K562 (cell line): ENCODE results near the gene SLC8A2. TPM values are rescaled to one million over a fixed set of nuclear protein-coding genes. Genes with fewer than 3 reads are reported as not detected.

Source experiments
- ATAC-seq: fragments of 200-7000 bp; cut with Tn5 transposase; 3 replicates; pipeline ENCODE4 v1.9.1; 2020; ENCODE audit warnings: moderate library complexity
- BruUV-seq: library from RNA; stranded (reverse); fragments of 400-500 nt; replicated peaks from 2 replicates; lab custom pipeline; 2021; lab: Mats Ljungman, UMichigan
- CTCF ChIA-PET: fragments of 300-600 bp; formaldehyde crosslinking; extraction: SDS; loops from one replicate; lab custom pipeline; 2021; ENCODE audit warnings: low intra/inter-chr PET ratio; lab: Yijun Ruan, JAX
- POLR2A ChIA-PET: fragments of 300-600, 350-650 bp; sonication (Branson Sonifier 250); formaldehyde crosslinking; extraction: SDS; loops from one replicate; lab custom pipeline; 2021; ENCODE audit warnings: antibody characterized with exemption, inconsistent platforms; lab: Yijun Ruan, JAX
- DNase-seq, 4 experiments: peaks; one replicate each; pipeline versions ENCODE4 v3.0.0 to v3.0.0-alpha.2; 2011 to 2018; ENCODE audit warnings: low spot score in 3 of 4, mixed read lengths in 3 of 4; ENCODE audit errors: extremely low read depth in 1 of 4
- FAIRE-seq: peaks from 2 replicates; lab custom pipeline; 2011; peaks lifted over from hg19 to GRCh38; lab: Jason Lieb, UNC
- H2AFZ ChIP-seq: 2 replicates; pipeline ENCODE4 v1.6.0; 2011; ENCODE audit warnings: low read depth, low read length, control low read depth, inconsistent platforms
- H3K27ac ChIP-seq: fragments of 200-600 bp; 3 replicates; pipeline ENCODE4 v1.8.0; 2011; ENCODE audit warnings: low read depth, mild to moderate bottlenecking, control low read depth, inconsistent platforms, low read length, moderate library complexity, mixed read lengths; ENCODE audit errors: extremely low read depth
- H3K27me3 ChIP-seq, 2 experiments: fragments of 300-600 bp in 1 of 2; 2 replicates in 1 of 2; 3 replicates in 1 of 2; pipeline versions ENCODE4 v1.6.0 to v1.8.0; 2011; ENCODE audit warnings: inconsistent platforms in 2 of 2, low read length in 2 of 2, mild to moderate bottlenecking in 1 of 2, mixed read lengths in 1 of 2, moderate library complexity in 1 of 2; ENCODE audit not compliant: control insufficient read depth in 2 of 2, insufficient read depth in 2 of 2
- H3K36me3 ChIP-seq: fragments of 300-600 bp; 3 replicates; pipeline ENCODE4 v1.8.0; 2011; ENCODE audit warnings: mild to moderate bottlenecking, low read length, inconsistent platforms; ENCODE audit not compliant: control insufficient read depth, insufficient read depth
- H3K4me1 ChIP-seq, 2 experiments: fragments of 200-600 bp in 1 of 2; replicated peaks in 1 of 2; 2 replicates in 1 of 2; 3 replicates in 1 of 2; pipeline versions ENCODE4 v1.5.1 to v1.8.0; 2011; ENCODE audit warnings: inconsistent platforms in 2 of 2, low read length in 2 of 2, mild to moderate bottlenecking in 1 of 2, mixed read lengths in 1 of 2, moderate library complexity in 1 of 2; ENCODE audit not compliant: control insufficient read depth in 2 of 2, insufficient read depth in 2 of 2
- H3K4me2 ChIP-seq: 2 replicates; pipeline ENCODE4 v1.6.1; 2011; ENCODE audit warnings: low read length, control low read depth, inconsistent platforms, mixed read lengths; ENCODE audit not compliant: insufficient read depth
- H3K4me3 ChIP-seq: fragments of 200-600 bp; sonication (generic), shearing (Covaris generic); 2 replicates; pipeline ENCODE4 v1.5.1; 2016; ENCODE audit warnings: control low read depth, inconsistent platforms
- H3K79me2 ChIP-seq: fragments of 200-600 bp; 3 replicates; pipeline ENCODE4 v1.8.0; 2011; ENCODE audit warnings: low read length, inconsistent platforms; ENCODE audit not compliant: control insufficient read depth, insufficient read depth
- H3K9ac ChIP-seq, 2 experiments: 2 replicates each; pipeline versions ENCODE4 v1.6.0 to v1.6.1; 2011; ENCODE audit warnings: low read depth in 2 of 2, low read length in 2 of 2, control low read depth in 1 of 2, inconsistent platforms in 1 of 2, mild to moderate bottlenecking in 1 of 2, mixed read lengths in 1 of 2; ENCODE audit not compliant: insufficient read depth in 1 of 2
- H3K9me1 ChIP-seq: one replicate; pipeline ENCODE4 v1.6.0; 2011; ENCODE audit warnings: inconsistent platforms, mild to moderate bottlenecking, low read length, moderate library complexity; ENCODE audit not compliant: control insufficient read depth, insufficient read depth
- H3K9me3 ChIP-seq: replicated peaks from 2 replicates; pipeline ENCODE4 v1.5.1; 2011; ENCODE audit warnings: low read depth, low read length, inconsistent platforms; ENCODE audit not compliant: control insufficient read depth, insufficient read depth
- H4K20me1 ChIP-seq: replicated peaks from 2 replicates; pipeline ENCODE4 v1.6.1; 2011; ENCODE audit warnings: low read length, inconsistent platforms, mixed read lengths; ENCODE audit not compliant: control insufficient read depth, insufficient read depth
- ELF1 ChIP-seq: fragments of 200-800 bp; sonication (Bioruptor generic); IDR thresholded peaks from 2 replicates; pipeline ENCODE4 v1.6.1; 2016; ENCODE audit warnings: missing genetic modification characterization, missing compliant biosample characterization
- FOXP1 ChIP-seq: sonication (generic); formaldehyde crosslinking; IDR thresholded peaks from 2 replicates; pipeline ENCODE4 v1.8.0; 2022; ENCODE audit warnings: mild to moderate bottlenecking, missing genetic modification reagents
- HNRNPLL ChIP-seq: fragments of 200-400 bp; formaldehyde crosslinking; IDR thresholded peaks from 2 replicates; pipeline ENCODE4 v1.6.1; 2017; ENCODE audit warnings: low read length, low read depth, mild to moderate bottlenecking; ENCODE audit not compliant: poor library complexity, severe bottlenecking
- HOXB6 ChIP-seq: fragments of 250-450 bp; sonication (Bioruptor Pico); IDR thresholded peaks from 2 replicates; pipeline ENCODE4 v1.5.1; 2022; ENCODE audit warnings: mild to moderate bottlenecking, borderline replicate concordance
- RBM39 ChIP-seq: fragments of 200-400 bp; formaldehyde crosslinking; optimal IDR thresholded peaks from 2 replicates; pipeline ENCODE3; 2018; ENCODE audit warnings: low read depth, low read length
- SMAD3 ChIP-seq: fragments of 450-650 bp; formaldehyde crosslinking; conservative IDR thresholded peaks from 2 replicates; pipeline ENCODE4 v1.4.0; 2020; ENCODE audit warnings: mild to moderate bottlenecking
- WGBS: fragments of 100-300 bp; shearing (Covaris generic); methylation state at CpG from one replicate; pipeline ENCODE4 v1.1.6; 2016; ENCODE audit warnings: low coverage, mixed read lengths; ENCODE audit not compliant: insufficient coverage; ENCODE audit errors: missing lambda C conversion rate; 5-methylcytosine and 5-hydroxymethylcytosine counted together
- in situ Hi-C: fragments of 300-500 bp; cut with MboI; formaldehyde crosslinking; loops from 4 replicates; pipeline ENCODE4 v1.15.0; 2018; ENCODE audit warnings: inconsistent platforms, mixed read lengths
- intact Hi-C: fragments of 100-400 bp; cut with micrococcal nuclease; formaldehyde crosslinking; loops from 2 replicates; pipeline ENCODE4 v1.14.2; 2022
- polyA plus RNA-seq, 8 experiments: library from polyadenylated mRNA; depleted of rRNA in 4 of 8; stranded (reverse) in 5 of 8; unstranded in 3 of 8; fragments of >200 nt; fragmentation: Nextera tagmentation in 2 of 8; fragmentation: Illumina TruSeq in 1 of 8; extraction: Ambion mirVana in 2 of 8; extraction: Trizol in 1 of 8; gene quantifications; 2 replicates each; pipeline versions ENCODE4 v1.2.1 to v1.2.3, GENCODE V29; 2011 to 2014; ENCODE audit warnings: inconsistent platforms in 1 of 8, missing spikeins in 1 of 8
- total RNA-seq, 7 experiments: library from RNA; depleted of rRNA in 6 of 7; stranded (reverse); fragments of >200 nt in 6 of 7; fragmentation: Illumina TruSeq in 2 of 7; extraction: Trizol in 2 of 7; gene quantifications; 2 replicates each; pipeline versions ENCODE4 v1.2.1 to v1.2.3, GENCODE V29; 2011 to 2021; ENCODE audit warnings: low replicate concordance in 1 of 7
- TF ChIP-seq, protein P1 (sequence below): fragments of 450-650 bp; IDR thresholded peaks from 2 replicates; pipeline ENCODE4 v1.6.1; 2016; ENCODE audit warnings: antibody characterized with exemption
- TF ChIP-seq, protein P2 (sequence below): fragments of 250-450 bp; sonication (Bioruptor Pico); IDR thresholded peaks from 2 replicates; pipeline ENCODE4 v1.4.0; 2020

Gene SLC8A2
- total and polyA plus RNA-seq, 9 of the 15 experiments (the other 6 are each of a cell fraction or from before 2014, with no cell fraction given): 0.07 to 0.66 (median 0.24) TPM; not detected in 3

DNA sequence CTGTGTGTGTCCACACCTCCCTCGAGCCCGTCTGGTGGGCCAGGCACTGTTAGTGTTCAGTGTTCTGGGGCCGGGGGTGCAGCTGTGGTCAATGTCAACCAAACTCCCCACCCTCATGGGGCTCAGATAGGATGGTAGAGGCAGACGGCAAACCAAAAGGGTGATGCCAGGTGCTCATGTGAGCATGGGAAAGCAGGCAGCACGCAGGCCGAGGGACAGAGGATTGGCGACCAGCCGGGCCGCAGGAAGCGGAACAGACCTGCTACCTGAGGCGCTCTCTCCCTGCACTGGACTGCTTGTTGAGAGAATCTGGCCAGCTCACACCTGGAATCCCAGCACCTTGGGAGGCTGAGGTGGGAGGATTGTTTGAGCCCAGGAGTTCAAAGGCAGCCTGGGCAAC lies 93.4 kb downstream of the SLC8A2 start:
- DNase-seq: no peak
- TF ChIP-seq HNRNPLL (no peak), HOXB6 (CRISPR knock-in tag) (no peak), RBM39 (no peak), FOXP1 (no peak), SMAD3 (no peak), ELF1 (tag) (no peak)
- TF ChIP-seq, protein P1, sequence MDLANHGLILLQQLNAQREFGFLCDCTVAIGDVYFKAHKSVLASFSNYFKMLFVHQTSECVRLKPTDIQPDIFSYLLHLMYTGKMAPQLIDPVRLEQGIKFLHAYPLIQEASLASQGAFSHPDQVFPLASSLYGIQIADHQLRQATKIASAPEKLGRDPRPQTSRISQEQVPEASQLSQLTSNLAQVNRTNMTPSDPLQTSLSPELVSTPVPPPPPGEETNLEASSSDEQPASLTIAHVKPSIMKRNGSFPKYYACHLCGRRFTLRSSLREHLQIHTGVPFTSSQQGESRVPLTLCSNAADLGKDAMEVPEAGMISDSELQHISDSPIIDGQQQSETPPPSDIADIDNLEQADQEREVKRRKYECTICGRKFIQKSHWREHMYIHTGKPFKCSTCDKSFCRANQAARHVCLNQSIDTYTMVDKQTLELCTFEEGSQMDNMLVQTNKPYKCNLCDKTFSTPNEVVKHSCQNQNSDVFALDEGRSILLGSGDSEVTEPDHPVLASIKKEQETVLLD: no peak
- TF ChIP-seq, protein P2, sequence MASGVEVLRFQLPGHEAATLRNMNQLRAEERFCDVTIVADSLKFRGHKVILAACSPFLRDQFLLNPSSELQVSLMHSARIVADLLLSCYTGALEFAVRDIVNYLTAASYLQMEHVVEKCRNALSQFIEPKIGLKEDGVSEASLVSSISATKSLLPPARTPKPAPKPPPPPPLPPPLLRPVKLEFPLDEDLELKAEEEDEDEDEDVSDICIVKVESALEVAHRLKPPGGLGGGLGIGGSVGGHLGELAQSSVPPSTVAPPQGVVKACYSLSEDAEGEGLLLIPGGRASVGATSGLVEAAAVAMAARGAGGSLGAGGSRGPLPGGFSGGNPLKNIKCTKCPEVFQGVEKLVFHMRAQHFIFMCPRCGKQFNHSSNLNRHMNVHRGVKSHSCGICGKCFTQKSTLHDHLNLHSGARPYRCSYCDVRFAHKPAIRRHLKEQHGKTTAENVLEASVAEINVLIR (CRISPR knock-in tag): no peak
- no peaks in the 10 kb centered on the region for H3K27me3 ChIP-seq
- peaks cover 90% of the 10 kb centered on the region; the same call in 2 of the 3 replicates for H3K36me3 ChIP-seq
- H3K79me2 ChIP-seq: no peaks in the 10 kb centered on the region
- H3K27ac ChIP-seq: no peak overlapping the region
- H3K4me1 ChIP-seq: peaks cover 2 to 32% of the 10 kb centered on the region in 2 experiments; a peak in 4 of 5 replicates
- FAIRE-seq: no peak
- in situ Hi-C loops: no loop called here
- no peak overlapping the region for H3K4me3 ChIP-seq
- H3K9ac ChIP-seq: peak overlapping the region in 1 of 2 experiments; percentile 2; a peak in 1 of 4 replicates
- CTCF ChIA-PET: no interaction called here
- POLR2A ChIA-PET: interaction anchor here (0.6 to 1.2 kb wide), 4 partner anchors 16 to 107 kb away, joined by 3 to 5 read pairs (median 4); partner anchors contain the start of gene DHX34
- H3K9me3 ChIP-seq: no peaks in the 10 kb centered on the region
- WGBS: 95% methylated on average over 8 of the region's 11 CpGs
- H4K20me1 ChIP-seq: peaks cover 5% of the 10 kb centered on the region; the same call in 1 of the 2 replicates
- H2AFZ ChIP-seq: no peak overlapping the region
- no peak overlapping the region for H3K4me2 ChIP-seq
- H3K9me1 ChIP-seq: no peaks in the 10 kb centered on the region
- intact Hi-C loops: no loop called here
- ATAC-seq: no peak
- BruUV-seq: no TSS peak

Other genes with a start within 250 kb of the SLC8A2 start
Only the 7 nearest of the 12 such genes appear.
- gene C5AR2, start 139.7 kb downstream of the SLC8A2 start, total RNA-seq (2014; rRNA removed): 0.78 and 1.1 TPM in 2 replicates
- gene C5AR2, start 139.7 kb downstream of the SLC8A2 start, total RNA-seq (2014; rRNA removed; fragmentation: Illumina TruSeq; extraction: Trizol): 0.07 and 0.13 TPM in 2 replicates
- gene C5AR2, start 139.7 kb downstream of the SLC8A2 start, total RNA-seq (2015; rRNA removed; fragmentation: Illumina TruSeq; extraction: Trizol): 0.04 and 0.15 TPM in 2 replicates
- 0.51 and 0.63 TPM in 2 replicates for gene C5AR2, start 139.7 kb downstream of the SLC8A2 start, total RNA-seq (2021)
- gene C5AR2, start 139.7 kb downstream of the SLC8A2 start, polyA plus RNA-seq (2011; rRNA removed): 0.15 and 0.21 TPM in 2 replicates
- gene C5AR2, start 139.7 kb downstream of the SLC8A2 start, polyA plus RNA-seq (2014; fragmentation: Illumina TruSeq; extraction: Trizol): 0.10 and 0.28 TPM in 2 replicates
- under 1 TPM; 0.01 to 0.13 TPM for gene C5AR2, start 139.7 kb downstream of the SLC8A2 start, polyA plus RNA-seq (2014; fragmentation: Nextera tagmentation; extraction: Ambion mirVana)
- 0.24 and 0.43 TPM in 2 replicates for gene C5AR2, start 139.7 kb downstream of the SLC8A2 start, polyA plus RNA-seq (2014; rRNA removed)
- gene DHX34, start 122.6 kb downstream of the SLC8A2 start, total RNA-seq (2014; rRNA removed): 32.9 and 39.8 TPM in 2 replicates
- 8.7 and 10.8 TPM in 2 replicates for gene DHX34, start 122.6 kb downstream of the SLC8A2 start, total RNA-seq (2014; rRNA removed; fragmentation: Illumina TruSeq; extraction: Trizol)
- 15.0 and 15.9 TPM in 2 replicates for gene DHX34, start 122.6 kb downstream of the SLC8A2 start, total RNA-seq (2015; rRNA removed; fragmentation: Illumina TruSeq; extraction: Trizol)
- 42.0 and 42.6 TPM in 2 replicates for gene DHX34, start 122.6 kb downstream of the SLC8A2 start, total RNA-seq (2021)
- gene DHX34, start 122.6 kb downstream of the SLC8A2 start, polyA plus RNA-seq (2011; rRNA removed): 9.6 and 13.9 TPM in 2 replicates
- gene DHX34, start 122.6 kb downstream of the SLC8A2 start, polyA plus RNA-seq (2014; fragmentation: Illumina TruSeq; extraction: Trizol): 16.1 and 24.9 TPM in 2 replicates
- gene DHX34, start 122.6 kb downstream of the SLC8A2 start, polyA plus RNA-seq (2014; fragmentation: Nextera tagmentation; extraction: Ambion mirVana): under 1 TPM; 0.36 to 0.41 TPM
- gene DHX34, start 122.6 kb downstream of the SLC8A2 start, polyA plus RNA-seq (2014; rRNA removed): 29.1 and 30.1 TPM in 2 replicates
- gene MEIS3, start 52.4 kb downstream of the SLC8A2 start, total RNA-seq (2014; rRNA removed): 0.18 and 0.33 TPM in 2 replicates
- gene MEIS3, start 52.4 kb downstream of the SLC8A2 start, total RNA-seq (2014; rRNA removed; fragmentation: Illumina TruSeq; extraction: Trizol): 0.32 and 0.36 TPM in 2 replicates
- 0.11 and 0.19 TPM in 2 replicates for gene MEIS3, start 52.4 kb downstream of the SLC8A2 start, total RNA-seq (2015; rRNA removed; fragmentation: Illumina TruSeq; extraction: Trizol)
- gene MEIS3, start 52.4 kb downstream of the SLC8A2 start, total RNA-seq (2021): 0.67 and 0.71 TPM in 2 replicates
- gene MEIS3, start 52.4 kb downstream of the SLC8A2 start, polyA plus RNA-seq (2011; rRNA removed): 0.21 and 0.80 TPM in 2 replicates
- 0.28 and 0.46 TPM in 2 replicates for gene MEIS3, start 52.4 kb downstream of the SLC8A2 start, polyA plus RNA-seq (2014; fragmentation: Illumina TruSeq; extraction: Trizol)
- under 1 TPM in 1 of 2 experiments, not detected in 1; 0.06 TPM for gene MEIS3, start 52.4 kb downstream of the SLC8A2 start, polyA plus RNA-seq (2014; fragmentation: Nextera tagmentation; extraction: Ambion mirVana)
- gene MEIS3, start 52.4 kb downstream of the SLC8A2 start, polyA plus RNA-seq (2014; rRNA removed): 0.74 and 0.80 TPM in 2 replicates
- gene KPTN, start 12.3 kb upstream of the SLC8A2 start, total RNA-seq (2014; rRNA removed): 8.5 and 11.9 TPM in 2 replicates
- 4.9 and 6.4 TPM in 2 replicates for gene KPTN, start 12.3 kb upstream of the SLC8A2 start, total RNA-seq (2014; rRNA removed; fragmentation: Illumina TruSeq; extraction: Trizol)
- gene KPTN, start 12.3 kb upstream of the SLC8A2 start, total RNA-seq (2015; rRNA removed; fragmentation: Illumina TruSeq; extraction: Trizol): 7.8 and 8.0 TPM in 2 replicates
- gene KPTN, start 12.3 kb upstream of the SLC8A2 start, total RNA-seq (2021): 14.3 and 16.3 TPM in 2 replicates
- gene KPTN, start 12.3 kb upstream of the SLC8A2 start, polyA plus RNA-seq (2011; rRNA removed): 10.0 and 10.5 TPM in 2 replicates
- 12.3 and 18.2 TPM in 2 replicates for gene KPTN, start 12.3 kb upstream of the SLC8A2 start, polyA plus RNA-seq (2014; fragmentation: Illumina TruSeq; extraction: Trizol)
- gene KPTN, start 12.3 kb upstream of the SLC8A2 start, polyA plus RNA-seq (2014; fragmentation: Nextera tagmentation; extraction: Ambion mirVana): 1 to 10 TPM in 1 of 2 experiments, under 1 TPM in 1; 0.56 to 2.7 TPM
- 16.2 and 18.6 TPM in 2 replicates for gene KPTN, start 12.3 kb upstream of the SLC8A2 start, polyA plus RNA-seq (2014; rRNA removed)
- 98.6 and 103 TPM in 2 replicates for gene NAPA, start 43.2 kb upstream of the SLC8A2 start, total RNA-seq (2014; rRNA removed)
- 23.3 and 25.7 TPM in 2 replicates for gene NAPA, start 43.2 kb upstream of the SLC8A2 start, total RNA-seq (2014; rRNA removed; fragmentation: Illumina TruSeq; extraction: Trizol)
- gene NAPA, start 43.2 kb upstream of the SLC8A2 start, total RNA-seq (2015; rRNA removed; fragmentation: Illumina TruSeq; extraction: Trizol): 49.3 and 49.4 TPM in 2 replicates
- 88.5 and 92.6 TPM in 2 replicates for gene NAPA, start 43.2 kb upstream of the SLC8A2 start, total RNA-seq (2021)
- gene NAPA, start 43.2 kb upstream of the SLC8A2 start, polyA plus RNA-seq (2011; rRNA removed): 77.5 and 115 TPM in 2 replicates
- 82.2 and 88.2 TPM in 2 replicates for gene NAPA, start 43.2 kb upstream of the SLC8A2 start, polyA plus RNA-seq (2014; fragmentation: Illumina TruSeq; extraction: Trizol)
- 10 to 100 TPM in 1 of 2 experiments, 1 to 10 TPM in 1; 5.4 to 22.4 TPM for gene NAPA, start 43.2 kb upstream of the SLC8A2 start, polyA plus RNA-seq (2014; fragmentation: Nextera tagmentation; extraction: Ambion mirVana)
- gene NAPA, start 43.2 kb upstream of the SLC8A2 start, polyA plus RNA-seq (2014; rRNA removed): 79.3 and 91.8 TPM in 2 replicates
- gene ZNF541, start 101.3 kb upstream of the SLC8A2 start, total RNA-seq (2014; rRNA removed): 0.09 and 0.12 TPM in 2 replicates
- gene ZNF541, start 101.3 kb upstream of the SLC8A2 start, total RNA-seq (2014; rRNA removed; fragmentation: Illumina TruSeq; extraction: Trizol): 0.03 and 0.04 TPM in 2 replicates
- 0.08 and 0.11 TPM in 2 replicates for gene ZNF541, start 101.3 kb upstream of the SLC8A2 start, total RNA-seq (2015; rRNA removed; fragmentation: Illumina TruSeq; extraction: Trizol)
- gene ZNF541, start 101.3 kb upstream of the SLC8A2 start, total RNA-seq (2021): 0.04 and 0.16 TPM in 2 replicates
- gene ZNF541, start 101.3 kb upstream of the SLC8A2 start, polyA plus RNA-seq (2011; rRNA removed): 0.06 and 0.15 TPM in 2 replicates
- gene ZNF541, start 101.3 kb upstream of the SLC8A2 start, polyA plus RNA-seq (2014; fragmentation: Illumina TruSeq; extraction: Trizol): 0.07 TPM in 1 of 2 replicates, not detected in the other
- gene ZNF541, start 101.3 kb upstream of the SLC8A2 start, polyA plus RNA-seq (2014; fragmentation: Nextera tagmentation; extraction: Ambion mirVana): under 1 TPM in 1 of 2 experiments, not detected in 1; 0.04 TPM
- 0.03 and 0.04 TPM in 2 replicates for gene ZNF541, start 101.3 kb upstream of the SLC8A2 start, polyA plus RNA-seq (2014; rRNA removed)
- 1.0 and 1.2 TPM in 2 replicates for gene BICRA, start 137.2 kb upstream of the SLC8A2 start, total RNA-seq (2014; rRNA removed)
- gene BICRA, start 137.2 kb upstream of the SLC8A2 start, total RNA-seq (2014; rRNA removed; fragmentation: Illumina TruSeq; extraction: Trizol): 0.87 and 1.6 TPM in 2 replicates
- gene BICRA, start 137.2 kb upstream of the SLC8A2 start, total RNA-seq (2015; rRNA removed; fragmentation: Illumina TruSeq; extraction: Trizol): 1.4 and 1.5 TPM in 2 replicates
- 8.8 and 9.0 TPM in 2 replicates for gene BICRA, start 137.2 kb upstream of the SLC8A2 start, total RNA-seq (2021)
- 0.26 and 0.51 TPM in 2 replicates for gene BICRA, start 137.2 kb upstream of the SLC8A2 start, polyA plus RNA-seq (2011; rRNA removed)
- gene BICRA, start 137.2 kb upstream of the SLC8A2 start, polyA plus RNA-seq (2014; fragmentation: Illumina TruSeq; extraction: Trizol): 7.4 and 7.6 TPM in 2 replicates
- gene BICRA, start 137.2 kb upstream of the SLC8A2 start, polyA plus RNA-seq (2014; fragmentation: Nextera tagmentation; extraction: Ambion mirVana): under 1 TPM; 0.01 to 0.07 TPM
- gene BICRA, start 137.2 kb upstream of the SLC8A2 start, polyA plus RNA-seq (2014; rRNA removed): 1.7 and 2.7 TPM in 2 replicates